ENCODE results near the gene FES.

FES gene

GRCh38 chr15:90877996-90878395, 6.3 kb upstream of the FES start:
- Histone ChIP-seq H3K4me1 (ENCODE audit: control insufficient read depth, low read length) (peaks cover 3% of the 10 kb centered on the region), H3K9me3 (ENCODE audit: control insufficient read depth, insufficient read depth, low read length) (no peaks in the 10 kb centered on the region), H3K4me3 (ENCODE audit: low read length) (no peak overlapping the region), H3K27ac (ENCODE audit: low read depth, low read length) (no peak overlapping the region), H3F3A (ENCODE audit: control insufficient read depth, insufficient read depth) (no peaks in the 10 kb centered on the region), H3K27me3 (ENCODE audit: control insufficient read depth, low read length) (no peaks in the 10 kb centered on the region), H3K36me3 (ENCODE audit: control insufficient read depth, low read length) (peaks cover 36% of the 10 kb centered on the region), H4K20me1 (ENCODE audit: control insufficient read depth, insufficient read depth, low read depth, low read length) (0 out of 2 replicates have a peak, but pooled peaks cover 5% of the 10 kb centered on the region), H3K79me2 (ENCODE audit: control insufficient read depth, low read length) (peaks cover 22% of the 10 kb centered on the region), H3K4me2 (ENCODE audit: low read length) (no peak overlapping the region), H3K9me2 (replicated peaks; ENCODE audit: control insufficient read depth, low read length) (no peaks in the 10 kb centered on the region)
- TF ChIP-seq CTCF (IDR thresholded peaks at IDR 0.05; ENCODE audit: low read depth, low read length, poor library complexity, severe bottlenecking) (no peak), EZH2phosphoT487 (IDR thresholded peaks at IDR 0.05; ENCODE audit: borderline replicate concordance, low read length) (no peak)

- H3K79me2 ChIP-seq (ENCODE audit: control insufficient read depth, low read length) = peaks cover 18% of the 10 kb centered on the region
- peaks cover 7% of the 10 kb centered on the region for H3K4me1 ChIP-seq (ENCODE audit: control insufficient read depth, low read length)
- no peaks in the 10 kb centered on the region; the same call in 1 of the 2 replicates for H3F3A ChIP-seq (ENCODE audit: control insufficient read depth, insufficient read depth)
- no peak overlapping the region for H3K4me3 ChIP-seq (ENCODE audit: low read length)
- no peaks in the 10 kb centered on the region for H3K9me2 ChIP-seq (replicated peaks; ENCODE audit: control insufficient read depth, low read length)
- no peaks in the 10 kb centered on the region for H3K9me3 ChIP-seq (ENCODE audit: control insufficient read depth, insufficient read depth, low read length)
- H4K20me1 ChIP-seq (ENCODE audit: control insufficient read depth, insufficient read depth, low read depth, low read length) = 0 out of 2 replicates have a peak, but pooled peaks cover 2% of the 10 kb centered on the region
- H3K36me3 ChIP-seq (ENCODE audit: control insufficient read depth, low read length) = peaks cover 36% of the 10 kb centered on the region
- H3K4me2 ChIP-seq (ENCODE audit: low read length) = no peak overlapping the region
- TF ChIP-seq EZH2phosphoT487 (IDR thresholded peaks at IDR 0.05; ENCODE audit: borderline replicate concordance, low read length) (no peak), CTCF (IDR thresholded peaks at IDR 0.05; ENCODE audit: low read depth, low read length, poor library complexity, severe bottlenecking) (no peak)
- no peak overlapping the region for H3K27ac ChIP-seq (ENCODE audit: low read depth, low read length)
- H3K27me3 ChIP-seq (ENCODE audit: control insufficient read depth, low read length) = no peaks in the 10 kb centered on the region
Observed at GRCh38 chr15:90878660-90879059, 5.6 kb upstream of the FES start.

GRCh38 chr15:90879730-90880366, 4.5 kb upstream of the FES start:
- no peak overlapping the region for H3K4me2 ChIP-seq (ENCODE audit: low read length)
- no peak overlapping the region for H3K27ac ChIP-seq (ENCODE audit: low read depth, low read length)
- H3K27me3 ChIP-seq (ENCODE audit: control insufficient read depth, low read length) = no peaks in the 10 kb centered on the region
- peaks cover 36% of the 10 kb centered on the region for H3K36me3 ChIP-seq (ENCODE audit: control insufficient read depth, low read length)
- H4K20me1 ChIP-seq (ENCODE audit: control insufficient read depth, insufficient read depth, low read depth, low read length) = no peaks in the 10 kb centered on the region
- H3K79me2 ChIP-seq (ENCODE audit: control insufficient read depth, low read length) = peaks cover 11% of the 10 kb centered on the region; the same call in 1 of the 2 replicates
- H3K4me3 ChIP-seq (ENCODE audit: low read length) = no peak overlapping the region
- no peaks in the 10 kb centered on the region for H3K9me3 ChIP-seq (ENCODE audit: control insufficient read depth, insufficient read depth, low read length)
- TF ChIP-seq CTCF (IDR thresholded peaks at IDR 0.05; ENCODE audit: low read depth, low read length, poor library complexity, severe bottlenecking) (no peak), EZH2phosphoT487 (IDR thresholded peaks at IDR 0.05; ENCODE audit: borderline replicate concordance, low read length) (no peak)
- H3F3A ChIP-seq (ENCODE audit: control insufficient read depth, insufficient read depth) = peaks cover under 1% of the 10 kb centered on the region; the same call in 1 of the 2 replicates
- no peaks in the 10 kb centered on the region for H3K9me2 ChIP-seq (replicated peaks; ENCODE audit: control insufficient read depth, low read length)
- H3K4me1 ChIP-seq (ENCODE audit: control insufficient read depth, low read length) = peaks cover 19% of the 10 kb centered on the region

Data from DOHH2 (cell line).